Naive thymus-derived CD4-positive, alpha-beta T cell (primary cell): ENCODE measurements around the gene PTK6. TPM values are rescaled to one million over a fixed set of nuclear protein-coding genes. Genes with fewer than 3 reads are reported as not detected.

Source experiments
- ATAC-seq: fragments of 150-1000 bp; cut with Tn5 transposase; 2 replicates; pipeline ENCODE4 v1.10.0; 2021; ENCODE audit warnings: mild to moderate bottlenecking, moderate library complexity
- CTCF ChIA-PET: fragments of 350-600 bp; sonication (Branson Sonifier 250); formaldehyde crosslinking; loops from one replicate; lab custom pipeline; 2021; ENCODE audit warnings: antibody characterized with exemption; lab: Charles Lee
- POLR2A ChIA-PET: fragments of 350-600 bp; sonication (Branson Sonifier 250); formaldehyde crosslinking; loops from one replicate; lab custom pipeline; 2021; ENCODE audit warnings: antibody characterized with exemption, inconsistent platforms; lab: Charles Lee
- DNase-seq, 9 donors: peaks; one replicate each; pipeline versions ENCODE4 v3.0.0 to v3.0.0-alpha.2; 2020 to 2022; ENCODE audit warnings: mixed read lengths in 1 of 9
- H3K27ac ChIP-seq: one replicate; pipeline ENCODE4 v1.7.0; 2013; ENCODE audit warnings: mild to moderate bottlenecking, low read depth, low read length, moderate library complexity
- H3K27me3 ChIP-seq, 2 donors: one replicate each; pipeline ENCODE4 v1.7.0; 2013; ENCODE audit warnings: low read length in 2 of 2, mild to moderate bottlenecking in 2 of 2, moderate library complexity in 2 of 2; ENCODE audit not compliant: control insufficient read depth in 2 of 2, insufficient read depth in 2 of 2
- H3K36me3 ChIP-seq, 3 experiments: 1 replicate in 2 of 3; 2 replicates in 1 of 3; pipeline ENCODE4 v1.7.0; 2013; ENCODE audit warnings: low read length in 3 of 3, mild to moderate bottlenecking in 3 of 3, moderate library complexity in 1 of 3; ENCODE audit not compliant: insufficient read depth in 3 of 3, control insufficient read depth in 2 of 3
- H3K4me1 ChIP-seq, 2 donors: one replicate each; pipeline ENCODE4 v1.7.0; 2013; ENCODE audit warnings: low read length in 2 of 2, mild to moderate bottlenecking in 2 of 2, moderate library complexity in 1 of 2; ENCODE audit not compliant: control insufficient read depth in 2 of 2, insufficient read depth in 2 of 2
- H3K4me3 ChIP-seq: 2 replicates; pipeline ENCODE4 v1.7.0; 2013; ENCODE audit warnings: mild to moderate bottlenecking, low read length
- H3K9me3 ChIP-seq, 3 experiments: 1 replicate in 2 of 3; 2 replicates in 1 of 3; pipeline ENCODE4 v1.7.0; 2013; ENCODE audit warnings: low read length in 3 of 3; ENCODE audit not compliant: control insufficient read depth in 2 of 3
- H3K27ac Mint-ChIP-seq, 9 donors: one replicate each; pipeline ENCODE4 v1.8.0; 2020 to 2022; ENCODE audit warnings: mixed read lengths in 9 of 9, mild to moderate bottlenecking in 8 of 9, moderate library complexity in 5 of 9, inconsistent platforms in 2 of 9
- H3K27me3 Mint-ChIP-seq, 5 donors: one replicate each; pipeline ENCODE4 v1.8.0; 2021 to 2022; ENCODE audit warnings: mixed read lengths in 5 of 5, mild to moderate bottlenecking in 1 of 5
- H3K36me3 Mint-ChIP-seq, 5 donors: one replicate each; pipeline ENCODE4 v1.8.0; 2020 to 2022; ENCODE audit warnings: mixed read lengths in 5 of 5, mild to moderate bottlenecking in 3 of 5, inconsistent platforms in 1 of 5
- H3K4me1 Mint-ChIP-seq, 7 donors: one replicate each; pipeline ENCODE4 v1.8.0; 2020 to 2022; ENCODE audit warnings: mixed read lengths in 7 of 7, mild to moderate bottlenecking in 3 of 7, inconsistent platforms in 1 of 7
- H3K4me3 Mint-ChIP-seq, 10 donors: one replicate each; pipeline ENCODE4 v1.8.0; 2020 to 2022; ENCODE audit warnings: mild to moderate bottlenecking in 10 of 10, mixed read lengths in 10 of 10, moderate library complexity in 6 of 10, inconsistent platforms in 2 of 10
- H3K9me3 Mint-ChIP-seq, 11 donors: one replicate each; pipeline ENCODE4 v1.8.0; 2020 to 2022; ENCODE audit warnings: mixed read lengths in 11 of 11, mild to moderate bottlenecking in 4 of 11, inconsistent platforms in 1 of 11, moderate library complexity in 1 of 11
- intact Hi-C, 2 donors: fragments of 100-400 bp; cut with micrococcal nuclease; formaldehyde crosslinking; loops; one replicate each; pipeline ENCODE4 v1.15.1; 2023
- polyA plus RNA-seq, 2 donors: library from polyadenylated mRNA; unstranded; fragments of 300-500 nt; fragmentation: Illumina TruSeq; gene quantifications; one replicate each; pipeline ENCODE4 v1.2.3, GENCODE V29; 2021
- total RNA-seq, 6 experiments: library from RNA in 5 of 6; stranded (reverse) in 5 of 6; gene quantifications; 1 replicate in 5 of 6; 2 replicates in 1 of 6; pipeline ENCODE4 v1.2.3 and lab custom pipeline; 2021 to 2026

The PTK6 gene
- total and polyA plus RNA-seq, 7 experiments from 2014 or later = 0.07 to 0.96 (median 0.40) TPM; not detected in 1

- DNase-seq = no peak
- POLR2A ChIA-PET = interaction anchor here (1.7 kb wide), 1 partner anchor 17 kb away, joined by 4 read pairs; the partner anchor contains the start of gene PPDPF
- H3K27ac ChIP-seq = no peak overlapping the region
- H3K27me3 Mint-ChIP-seq = peaks cover 23 to 32% (median 29%) of the 10 kb centered on the region in 5 donors
- intact Hi-C loops = no loop called here
- no peak for ATAC-seq
- H3K4me1 Mint-ChIP-seq = peaks cover 0 to 10% (median 0%) of the 10 kb centered on the region in 7 donors
- no peaks in the 10 kb centered on the region for H3K27me3 ChIP-seq
- CTCF ChIA-PET = no interaction called here
- no peak overlapping the region for H3K4me3 ChIP-seq
- no peaks in the 10 kb centered on the region for H3K4me1 ChIP-seq
- H3K36me3 Mint-ChIP-seq = peaks cover 0 to 9% (median 5%) of the 10 kb centered on the region in 5 donors
- peaks cover 0 to 19% (median 0%) of the 10 kb centered on the region in 3 experiments for H3K9me3 ChIP-seq
- no peaks in the 10 kb centered on the region for H3K36me3 ChIP-seq
- H3K9me3 Mint-ChIP-seq = peaks cover 0 to 30% (median 8%) of the 10 kb centered on the region in 11 donors
- H3K4me3 Mint-ChIP-seq = no peak overlapping the region
- no peak overlapping the region for H3K27ac Mint-ChIP-seq
Measured at GRCh38 chr20:63504642-63505041, 32.5 kb downstream of the PTK6 start.

GRCh38 chr20:63503524-63503923 lies 33.7 kb downstream of the PTK6 start:
- CTCF ChIA-PET = interaction anchor here (0.8 kb wide), 1 partner anchor 10 kb away, joined by 6 read pairs; no protein-coding TSS in a partner anchor
- peaks cover 0 to 19% (median 0%) of the 10 kb centered on the region in 3 experiments for H3K9me3 ChIP-seq
- H3K9me3 Mint-ChIP-seq = peaks cover 0 to 30% (median 8%) of the 10 kb centered on the region in 11 donors
- H3K4me1 Mint-ChIP-seq = peaks cover 0 to 8% (median 0%) of the 10 kb centered on the region in 7 donors
- H3K27ac Mint-ChIP-seq = no peak overlapping the region
- intact Hi-C loops = no loop called here
- no peak overlapping the region for H3K4me3 Mint-ChIP-seq
- DNase-seq (no peak), ATAC-seq (no peak)
- H3K36me3 ChIP-seq = no peaks in the 10 kb centered on the region
- H3K4me3 ChIP-seq = no peak overlapping the region
- H3K27ac ChIP-seq = no peak overlapping the region
- POLR2A ChIA-PET = no interaction called here
- H3K27me3 Mint-ChIP-seq = peaks cover 17 to 26% (median 21%) of the 10 kb centered on the region in 5 donors
- no peaks in the 10 kb centered on the region for H3K4me1 ChIP-seq
- peaks cover 0 to 9% (median 5%) of the 10 kb centered on the region in 5 donors for H3K36me3 Mint-ChIP-seq
- no peaks in the 10 kb centered on the region for H3K27me3 ChIP-seq

GRCh38 chr20:63502671-63503172 lies 34.5 kb downstream of the PTK6 start:
- POLR2A ChIA-PET = interaction anchor here (0.6 kb wide), 1 partner anchor 199 kb away, joined by 4 read pairs; no protein-coding TSS in a partner anchor

GRCh38 chr20:63501818-63502670 lies 35.1 kb downstream of the PTK6 start:
- POLR2A ChIA-PET = no interaction called here
- no peak for DNase-seq
- Mint-ChIP-seq H3K4me3 (no peak overlapping the region), H3K27ac (no peak overlapping the region), H3K4me1 (peaks cover 0 to 4% (median 0%) of the 10 kb centered on the region in 7 donors), H3K27me3 (peaks cover 11 to 38% (median 12%) of the 10 kb centered on the region in 5 donors), H3K36me3 (peaks cover 0 to 9% (median 5%) of the 10 kb centered on the region in 5 donors), H3K9me3 (peaks cover 0 to 24% (median 8%) of the 10 kb centered on the region in 11 donors)
- no peak overlapping the region for H3K27ac ChIP-seq
- no peak overlapping the region for H3K4me3 ChIP-seq
- H3K4me1 ChIP-seq = no peaks in the 10 kb centered on the region
- no peaks in the 10 kb centered on the region for H3K27me3 ChIP-seq
- intact Hi-C loops = no loop called here
- CTCF ChIA-PET = no interaction called here
- H3K9me3 ChIP-seq = peaks cover 0 to 19% (median 0%) of the 10 kb centered on the region in 3 experiments
- H3K36me3 ChIP-seq = no peaks in the 10 kb centered on the region
- no peak for ATAC-seq

More at GRCh38 chr20:63502671-63503172, 34.5 kb downstream of the PTK6 start:
- Histone ChIP-seq H3K27me3 (no peaks in the 10 kb centered on the region), H3K9me3 (peaks cover 0 to 19% (median 0%) of the 10 kb centered on the region in 3 experiments), H3K36me3 (no peaks in the 10 kb centered on the region), H3K4me1 (no peaks in the 10 kb centered on the region), H3K4me3 (no peak overlapping the region), H3K27ac (no peak overlapping the region)
- peaks cover 0 to 9% (median 5%) of the 10 kb centered on the region in 5 donors for H3K36me3 Mint-ChIP-seq
- H3K4me1 Mint-ChIP-seq = peaks cover 0 to 4% (median 0%) of the 10 kb centered on the region in 7 donors
- intact Hi-C loops = no loop called here
- ATAC-seq (no peak), DNase-seq (no peak)
- no peak overlapping the region for H3K27ac Mint-ChIP-seq
- peaks cover 0 to 25% (median 8%) of the 10 kb centered on the region in 11 donors for H3K9me3 Mint-ChIP-seq
- peaks cover 11 to 31% (median 13%) of the 10 kb centered on the region in 5 donors for H3K27me3 Mint-ChIP-seq
- H3K4me3 Mint-ChIP-seq = no peak overlapping the region
- CTCF ChIA-PET = interaction anchor here (0.8 kb wide), 1 partner anchor 9 kb away, joined by 6 read pairs; no protein-coding TSS in a partner anchor

- Mint-ChIP-seq H3K9me3 (peaks cover 0 to 23% (median 8%) of the 10 kb centered on the region in 11 donors), H3K27ac (no peak overlapping the region), H3K36me3 (peaks cover 0 to 9% (median 5%) of the 10 kb centered on the region in 5 donors), H3K27me3 (peaks cover 6 to 43% (median 10%) of the 10 kb centered on the region in 5 donors), H3K4me3 (peak overlapping the region in 8 of 10 donors; percentile 23 to 76 (median 56)), H3K4me1 (peaks cover 0 to 4% (median 0%) of the 10 kb centered on the region in 7 donors)
- Histone ChIP-seq H3K4me1 (peaks cover 0 to 2% of the 10 kb centered on the region in 2 donors), H3K9me3 (peaks cover 0 to 19% (median 0%) of the 10 kb centered on the region in 3 experiments), H3K27me3 (no peaks in the 10 kb centered on the region), H3K36me3 (no peaks in the 10 kb centered on the region), H3K27ac (no peak overlapping the region), H3K4me3 (no peak overlapping the region)
- intact Hi-C loops = no loop called here
- CTCF ChIA-PET = no interaction called here
- DNase-seq (no peak), ATAC-seq (no peak)
- POLR2A ChIA-PET = no interaction called here
Measured at GRCh38 chr20:63500902-63501817, 36.0 kb downstream of the PTK6 start.
